SKM-1 (cell line): ENCODE data around the gene HOXA6.

Source experiments
- DNase-seq: peaks from one replicate; lab custom pipeline; 2025; ENCODE audit not compliant: unreplicated experiment; lab: John Stamatoyannopoulos, UW

The HOXA6 gene

GRCh38 chr7:27162561-27163287, 15.2 kb upstream of the HOXA6 start:
- no peak for DNase-seq

DNA sequence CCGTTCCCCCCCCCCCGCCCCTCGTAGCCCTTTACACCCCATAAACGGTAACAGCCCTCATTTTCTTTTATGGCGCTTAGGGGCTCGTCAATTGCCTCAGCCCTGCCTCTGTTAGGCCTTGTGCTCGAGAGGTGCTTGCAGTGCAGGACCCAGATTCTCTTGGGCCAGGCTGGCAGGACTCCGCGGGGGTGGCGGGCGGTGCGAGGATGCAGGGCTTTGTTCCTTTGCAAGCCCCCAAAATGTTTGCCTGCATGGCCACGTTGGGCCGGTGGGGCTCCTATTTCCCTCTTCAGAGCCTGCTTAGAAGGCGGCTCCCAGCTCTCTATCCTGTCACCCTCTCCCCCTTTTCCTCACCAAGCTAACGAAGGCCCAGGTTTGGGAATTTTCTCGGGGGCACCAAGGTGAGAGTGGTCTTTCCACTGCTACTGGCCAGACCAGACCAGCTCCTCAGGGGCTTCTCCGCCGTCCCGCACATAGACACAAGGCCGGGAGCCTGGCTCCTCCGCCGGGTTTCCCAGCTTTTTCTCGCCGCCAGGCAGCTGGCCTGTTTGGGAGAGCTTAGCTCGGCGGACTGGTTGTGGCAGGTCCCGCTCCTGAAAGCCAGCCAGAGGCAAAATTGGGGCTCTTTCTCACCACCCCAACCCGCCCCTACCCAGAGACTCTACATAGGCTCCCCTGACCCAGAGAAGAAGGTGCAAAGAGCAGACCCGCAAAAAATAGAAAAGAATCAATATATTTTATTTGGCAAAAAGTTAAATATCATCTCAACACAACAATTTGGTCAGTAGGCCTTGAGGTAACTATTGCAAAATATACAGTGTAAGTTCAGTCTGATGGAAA, 14.4 kb upstream of the HOXA6 start:
- DNase-seq, result no peak

DNA sequence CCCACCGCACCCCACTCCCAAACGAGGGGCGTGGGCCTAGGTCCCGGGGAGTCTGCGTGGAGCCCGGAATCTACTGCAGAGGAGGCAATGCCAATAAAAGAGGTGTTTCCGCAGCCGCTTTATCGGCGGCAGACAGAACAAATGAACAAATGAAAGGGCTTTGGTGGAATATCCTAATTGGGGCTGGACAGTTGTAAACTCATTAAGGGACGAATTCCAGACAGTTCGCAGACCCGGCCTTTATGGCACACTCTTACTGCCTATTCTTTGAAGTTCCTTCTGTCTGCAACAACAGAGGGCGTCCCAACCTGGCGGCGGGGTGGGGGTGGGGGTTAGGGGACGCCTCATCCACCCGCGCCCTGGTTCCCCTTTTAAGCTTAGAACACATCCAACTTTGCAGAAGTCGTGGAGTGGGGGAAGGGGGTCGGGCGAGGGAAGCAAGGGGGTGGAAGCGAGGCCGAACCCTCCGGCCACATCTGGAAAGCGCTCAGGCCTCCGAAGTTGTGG, 13.7 kb upstream of the HOXA6 start:
- no peak for DNase-seq

DNA sequence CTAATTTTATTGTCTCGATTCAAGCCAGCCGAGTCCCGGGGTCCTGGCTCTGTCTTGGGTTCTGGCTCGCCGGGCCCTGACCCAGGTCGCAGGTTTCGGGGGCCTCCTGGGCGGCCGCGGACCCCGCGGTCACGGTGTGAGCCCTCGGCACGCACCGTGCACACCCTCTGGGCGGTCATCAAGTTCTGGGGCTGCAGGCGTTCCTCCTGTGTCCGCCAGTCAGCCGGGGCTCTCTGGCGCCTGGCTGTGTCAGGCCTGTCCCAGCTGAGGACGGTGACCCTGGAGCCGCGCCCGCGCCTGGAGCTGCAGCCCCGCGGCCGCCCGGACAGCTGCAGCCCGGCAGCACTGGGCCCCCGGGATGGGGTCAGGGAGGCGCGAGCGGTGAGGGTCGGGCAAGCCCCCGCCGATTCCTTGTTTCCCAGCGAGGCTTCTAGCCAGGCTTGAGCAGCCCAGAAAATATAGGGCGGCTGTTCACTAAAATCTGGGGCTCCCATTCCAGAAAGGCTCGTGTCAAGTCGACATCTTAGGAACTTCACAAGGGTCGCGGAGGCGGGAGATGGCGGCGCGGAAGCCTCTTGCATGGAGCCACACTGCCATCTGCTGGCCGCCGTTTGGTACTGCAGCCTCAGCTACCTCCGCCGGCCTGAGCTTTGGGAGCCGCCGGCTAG, 13.1 kb upstream of the HOXA6 start:
- DNase-seq, result peak; percentile 68

- no peak for DNase-seq
Observed at GRCh38 chr7:27160145-27160545, 12.6 kb upstream of the HOXA6 start.

DNA sequence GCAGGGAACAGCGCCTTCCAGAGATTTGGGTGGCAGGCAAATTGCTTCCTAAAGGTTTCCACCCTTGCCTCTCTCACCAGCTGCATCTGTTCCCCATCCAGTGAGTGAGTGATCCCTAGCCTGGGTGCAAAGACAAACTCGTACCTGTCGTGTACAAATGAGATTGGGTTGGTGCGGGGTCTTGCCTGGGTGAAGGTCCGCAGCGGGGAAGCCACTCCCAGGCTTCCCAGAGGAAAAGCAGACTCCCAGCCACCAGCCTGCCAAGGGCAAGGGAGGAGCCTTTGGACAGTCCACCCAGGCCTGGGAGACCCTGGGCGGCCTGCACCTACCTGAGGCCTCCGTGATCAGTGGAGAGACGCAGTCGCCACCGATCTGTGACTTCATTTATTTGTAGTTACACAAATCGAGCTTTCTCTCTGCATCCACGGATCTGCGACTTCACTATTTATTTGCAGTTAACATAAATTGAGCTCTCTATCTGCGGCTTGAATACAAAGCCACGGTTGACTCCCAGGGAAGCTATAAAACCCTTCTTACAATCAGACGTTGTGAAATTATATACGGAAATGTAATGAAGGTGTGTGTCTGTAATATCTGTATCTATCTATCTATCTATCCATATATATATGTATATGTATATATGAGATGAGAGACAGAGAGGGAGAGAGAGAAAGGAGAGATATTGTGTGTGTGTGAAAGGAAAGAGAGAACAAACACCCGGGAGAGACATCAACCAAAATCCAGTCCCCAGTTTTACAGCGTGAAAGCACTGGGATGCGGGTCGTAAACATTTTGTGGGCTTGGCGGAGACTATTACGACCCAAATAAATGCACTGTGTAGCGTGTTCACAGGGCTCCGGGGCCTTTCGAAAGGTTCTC, 11.9 kb upstream of the HOXA6 start:
- DNase-seq, result no peak

DNA sequence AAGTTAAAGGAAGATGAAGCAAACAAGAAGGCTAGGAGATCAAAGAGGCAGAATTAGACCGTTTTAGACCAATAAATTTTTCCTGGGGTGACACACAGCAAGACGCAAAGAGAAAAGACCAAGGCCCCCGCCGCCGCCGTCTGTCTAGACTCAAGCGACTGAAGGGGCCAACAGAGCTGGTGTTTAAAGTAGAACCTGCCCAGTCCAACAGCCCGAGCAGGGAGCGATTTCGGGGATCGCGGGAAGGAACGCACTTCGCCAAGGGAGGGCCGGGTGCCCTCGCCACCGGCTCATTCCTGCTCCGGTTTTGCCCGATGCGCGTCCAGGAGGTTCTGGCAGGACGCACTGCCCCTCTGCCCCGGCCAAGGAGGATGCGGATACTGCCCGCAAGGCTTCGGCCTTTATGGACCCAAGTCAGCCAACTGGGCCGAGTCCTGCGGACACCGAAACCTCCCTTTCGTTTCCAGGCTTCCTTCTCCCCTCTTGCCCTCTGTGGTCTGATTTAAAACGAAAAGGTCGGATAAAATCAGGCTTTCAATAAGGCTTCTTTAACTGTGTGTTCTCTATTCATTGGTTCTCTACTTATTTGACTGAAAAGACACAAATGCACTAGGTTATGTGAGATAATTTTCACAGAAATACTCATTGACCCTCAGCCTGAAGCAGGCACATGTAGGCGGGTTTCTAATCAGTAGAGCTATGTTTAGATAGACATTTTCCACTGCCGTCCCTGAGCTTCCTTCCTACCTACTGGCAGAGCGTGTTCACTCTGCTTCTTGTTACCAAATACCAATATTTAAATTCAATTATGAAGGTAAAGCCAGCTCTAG, 11.1 kb upstream of the HOXA6 start:
- no peak for DNase-seq

DNA sequence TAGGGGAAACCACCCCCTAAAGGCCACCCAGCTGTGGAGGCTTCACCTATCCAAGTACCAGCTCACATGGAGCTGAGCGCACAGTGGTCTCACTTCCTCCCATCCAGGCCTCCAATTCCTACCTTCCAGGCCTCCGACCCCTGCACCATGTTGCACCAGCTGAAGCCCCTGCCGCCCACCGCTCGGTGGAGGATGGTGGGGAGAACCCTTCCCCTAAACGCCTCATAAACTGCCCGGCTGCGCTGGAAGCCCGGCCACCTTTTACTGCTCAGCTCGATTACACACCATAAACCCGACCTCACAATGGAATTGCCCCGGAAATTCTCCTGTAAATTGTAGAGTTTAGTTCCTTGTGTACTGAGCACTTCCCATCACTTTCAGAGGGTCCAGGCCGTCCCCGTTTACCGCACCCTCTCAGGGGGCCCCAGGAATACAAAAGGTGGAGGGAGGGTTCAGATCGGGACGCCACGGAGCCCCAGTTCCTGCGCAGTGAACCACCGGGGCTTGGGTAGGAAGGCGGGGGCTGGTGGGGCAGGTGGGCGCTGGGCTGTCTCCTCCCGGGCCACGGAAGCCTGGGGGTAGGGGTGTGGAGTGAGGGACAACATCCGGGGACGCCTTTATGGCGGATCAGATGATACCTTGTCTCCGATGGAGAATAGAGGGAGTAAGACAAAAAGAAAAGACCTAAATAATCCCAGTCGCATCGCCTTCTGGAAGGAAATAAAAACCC, 10.3 kb upstream of the HOXA6 start:
- DNase-seq, result no peak

GRCh38 chr7:27156916-27157701, 9.5 kb upstream of the HOXA6 start:
- no peak for DNase-seq

DNA sequence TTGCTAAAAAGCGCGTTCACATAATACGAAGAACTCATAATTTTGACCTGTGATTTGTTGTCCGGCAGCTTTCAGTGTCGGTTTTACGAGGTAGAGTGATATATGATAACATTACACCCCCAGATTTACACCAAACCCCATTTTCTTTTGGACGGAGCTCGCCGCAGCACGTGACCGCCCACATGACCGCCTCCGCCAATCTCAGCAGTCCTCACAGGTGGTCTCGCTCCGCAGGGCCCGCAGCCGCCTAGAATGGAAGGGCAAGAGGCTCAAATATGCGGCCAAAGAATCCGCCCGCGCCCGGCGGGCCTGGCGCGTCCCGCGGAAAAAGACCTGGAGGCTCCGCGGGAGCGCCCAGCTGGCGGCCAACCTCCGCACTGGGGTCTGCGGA, 8.9 kb upstream of the HOXA6 start, which contains the start of gene HOXA7:
TSS of gene HOXA7 (minus strand) at position 168 of the 391 bp plus-strand sequence. CDS start at position 38, 130 bp downstream.
- no peak for DNase-seq

DNA sequence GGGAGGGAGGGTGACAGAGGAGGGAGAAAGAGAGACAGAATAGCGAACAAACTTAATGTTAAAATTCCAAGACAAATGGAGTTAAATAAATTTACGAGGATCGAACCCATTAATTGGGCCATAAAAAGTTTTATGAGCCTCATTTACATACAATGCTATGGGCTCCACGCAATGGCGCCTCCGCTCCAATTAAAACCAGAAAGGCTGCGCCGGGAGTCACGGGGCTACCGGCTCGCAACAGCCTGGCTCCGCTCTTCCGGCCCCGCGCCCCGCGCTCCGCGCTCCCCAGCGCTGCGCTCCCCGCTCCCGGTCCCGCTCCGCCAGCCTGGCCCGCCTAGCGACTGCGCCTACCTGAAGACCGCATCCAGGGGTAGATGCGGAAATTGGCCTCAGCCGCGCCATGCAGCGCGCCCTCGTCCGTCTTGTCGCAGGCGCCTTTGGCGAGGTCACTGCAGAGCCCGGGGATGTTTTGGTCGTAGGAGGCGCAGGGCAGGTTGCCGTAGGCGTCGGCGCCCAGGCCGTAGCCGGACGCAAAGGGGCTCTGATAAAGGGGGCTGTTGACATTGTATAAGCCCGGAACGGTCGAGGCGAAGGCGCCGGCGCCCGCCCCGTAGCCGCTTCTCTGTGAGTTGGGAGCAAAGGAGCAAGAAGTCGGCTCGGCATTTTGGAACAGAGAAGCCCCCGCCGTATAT, 8.4 kb upstream of the HOXA6 start:
- DNase-seq, result no peak

GRCh38 chr7:27154901-27155815, 7.6 kb upstream of the HOXA6 start:
- DNase-seq, result no peak

GRCh38 chr7:27154369-27154768, 6.8 kb upstream of the HOXA6 start:
- DNase-seq, result no peak

- no peak for DNase-seq
Observed at GRCh38 chr7:27153526-27153925, 6.0 kb upstream of the HOXA6 start.

DNA sequence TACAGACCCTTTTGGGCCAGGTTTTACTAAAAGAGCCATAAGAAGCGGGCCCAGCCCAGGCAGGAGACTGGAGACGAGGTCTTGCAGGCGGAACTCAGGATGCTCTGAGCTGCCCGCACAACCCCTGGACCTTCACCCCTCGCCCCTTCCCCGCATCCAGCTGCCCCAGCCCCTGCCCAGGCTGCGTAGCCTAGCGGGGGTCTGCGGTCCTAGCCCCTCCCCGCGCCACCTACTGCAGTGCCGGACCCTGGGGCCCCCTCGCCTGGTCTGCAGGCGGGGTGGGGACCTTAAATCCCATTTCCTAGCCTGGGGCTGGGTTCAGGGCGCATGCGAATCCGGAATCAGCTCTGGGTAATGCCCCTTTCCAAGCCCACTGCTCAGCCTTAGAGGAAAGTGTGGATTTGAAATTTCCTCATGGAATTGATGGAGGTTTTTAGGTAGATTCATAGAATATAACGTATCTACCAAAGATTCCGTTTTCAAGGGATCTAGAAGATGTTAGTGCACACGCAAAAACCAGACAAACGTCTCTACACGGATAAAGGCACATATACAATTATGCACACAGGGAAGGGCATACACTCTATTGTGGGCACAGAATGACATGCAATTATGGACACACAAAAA, 5.4 kb upstream of the HOXA6 start:
- no peak for DNase-seq
